KMS-11 (cell line): Measurements from ENCODE around the gene FAM131B.
A peak's percentile ranks its signal among the peaks of the same experiment; 100 is the strongest.

Experiments used
- H2AFZ ChIP-seq: fragments of 200-600 bp; sonication (generic); 2 replicates; pipeline ENCODE4 v1.6.1; 2016; ENCODE audit warnings: antibody characterized with exemption, mixed run types, low read depth
- H3K27ac ChIP-seq: fragments of 200-600 bp; sonication (generic); 2 replicates; pipeline ENCODE4 v1.6.1; 2016; ENCODE audit warnings: mild to moderate bottlenecking, mixed run types
- H3K27me3 ChIP-seq: fragments of 200-600 bp; sonication (generic); 2 replicates; pipeline ENCODE4 v1.6.1; 2017; ENCODE audit warnings: mild to moderate bottlenecking, low read depth, mixed run types, moderate library complexity; ENCODE audit not compliant: insufficient read depth
- H3K36me3 ChIP-seq: fragments of 200-600 bp; sonication (generic); 2 replicates; pipeline ENCODE4 v1.6.1; 2017; ENCODE audit warnings: mild to moderate bottlenecking, mixed run types; ENCODE audit not compliant: insufficient read depth
- H3K4me1 ChIP-seq: fragments of 200-600 bp; sonication (generic); 2 replicates; pipeline ENCODE4 v1.6.1; 2016; ENCODE audit warnings: mild to moderate bottlenecking, low read depth, mixed run types; ENCODE audit not compliant: poor library complexity, severe bottlenecking
- H3K4me2 ChIP-seq: fragments of 200-600 bp; sonication (generic); 2 replicates; pipeline ENCODE4 v1.7.0; 2016; ENCODE audit warnings: mild to moderate bottlenecking, mixed run types
- H3K4me3 ChIP-seq: fragments of 200-600 bp; sonication (generic); IDR thresholded peaks from 2 replicates; pipeline ENCODE4 v1.6.1; 2017; ENCODE audit warnings: low read depth, low read length, mixed read lengths; ENCODE audit not compliant: insufficient read depth
- H3K79me2 ChIP-seq: fragments of 200-600 bp; sonication (generic); 2 replicates; pipeline ENCODE4 v1.6.1; 2016; ENCODE audit warnings: low read depth, mixed run types; ENCODE audit not compliant: insufficient read depth
- H3K9ac ChIP-seq: fragments of 200-600 bp; sonication (generic); 2 replicates; pipeline ENCODE4 v1.6.1; 2016; ENCODE audit warnings: mild to moderate bottlenecking, mixed run types
- H4K20me1 ChIP-seq: fragments of 200-600 bp; sonication (generic); 2 replicates; pipeline ENCODE4 v1.6.1; 2016; ENCODE audit warnings: mild to moderate bottlenecking, mixed run types; ENCODE audit not compliant: insufficient read depth
- TF ChIP-seq, protein P1 (sequence below): fragments of 200-600 bp; sonication (generic); conservative IDR thresholded peaks from 2 replicates; pipeline ENCODE4 v1.6.1; 2017; ENCODE audit warnings: low read depth, mild to moderate bottlenecking, antibody characterized with exemption, low read length, moderate library complexity, mixed read lengths

The FAM131B gene

DNA sequence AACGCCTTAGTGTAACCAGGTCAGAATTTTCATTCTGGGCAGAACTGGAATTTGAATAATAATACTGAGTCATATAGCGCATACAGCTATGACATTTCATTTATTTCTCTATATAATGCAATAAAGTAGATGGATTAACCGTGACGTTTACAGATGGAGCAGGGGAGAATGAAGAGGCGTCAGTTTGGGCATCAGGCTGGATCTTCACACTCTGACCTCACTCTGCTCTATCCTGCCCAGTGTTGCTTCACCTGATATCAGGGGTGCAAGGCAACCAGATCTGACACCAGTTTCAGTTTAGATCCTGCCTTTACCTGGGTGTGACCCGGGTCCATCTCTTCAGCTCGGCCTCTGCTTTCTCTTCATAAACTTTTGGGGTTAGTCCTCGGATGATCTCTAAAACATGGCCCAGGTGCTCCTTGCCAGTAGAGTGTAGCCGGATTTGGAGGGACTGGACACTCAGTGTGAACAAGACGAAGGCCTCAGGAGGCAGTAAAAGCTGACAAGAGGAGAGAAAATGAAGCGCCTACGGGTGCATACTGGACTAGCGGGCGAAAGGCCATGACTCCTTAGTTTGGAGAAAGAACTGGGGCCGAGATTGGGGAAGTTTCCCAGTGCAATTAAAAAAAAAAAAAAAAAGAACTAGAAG, 17.2 kb upstream of the FAM131B start:
- no peak overlapping the region for H3K4me3 ChIP-seq
- peak overlapping the region; percentile 80; the same call in 1 of the 2 replicates for H3K9ac ChIP-seq
- H3K79me2 ChIP-seq: no peaks in the 10 kb centered on the region; the same call in 1 of the 2 replicates

DNA sequence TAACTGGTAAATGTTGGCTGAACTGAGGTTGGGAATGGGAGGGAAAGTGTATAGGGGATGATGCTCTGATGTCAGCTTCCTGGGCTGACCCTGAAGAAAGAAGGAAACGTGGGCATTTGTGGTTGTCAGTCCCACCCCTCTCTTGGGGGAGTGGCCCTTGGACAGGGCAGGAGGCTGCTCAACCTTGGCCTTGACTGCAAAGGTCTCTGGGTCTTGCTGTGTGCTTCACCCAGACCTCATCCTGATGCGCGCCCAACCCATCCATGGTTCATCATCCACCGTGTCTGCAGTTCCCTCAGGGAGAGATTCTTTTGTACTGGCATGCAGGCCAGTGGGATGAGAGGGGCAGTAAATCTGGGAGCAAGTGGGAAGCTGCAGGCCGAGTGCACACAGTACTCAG, 13.9 kb upstream of the FAM131B start:
- Histone ChIP-seq H3K36me3 (no peaks in the 10 kb centered on the region), H3K9ac (no peak overlapping the region), H3K79me2 (no peaks in the 10 kb centered on the region), H3K4me2 (no peak overlapping the region), H2AFZ (no peak overlapping the region), H4K20me1 (no peaks in the 10 kb centered on the region), H3K4me3 (no peak overlapping the region), H3K27ac (no peak overlapping the region), H3K27me3 (no peaks in the 10 kb centered on the region), H3K4me1 (peaks cover 12% of the 10 kb centered on the region)
- TF ChIP-seq, protein P1, sequence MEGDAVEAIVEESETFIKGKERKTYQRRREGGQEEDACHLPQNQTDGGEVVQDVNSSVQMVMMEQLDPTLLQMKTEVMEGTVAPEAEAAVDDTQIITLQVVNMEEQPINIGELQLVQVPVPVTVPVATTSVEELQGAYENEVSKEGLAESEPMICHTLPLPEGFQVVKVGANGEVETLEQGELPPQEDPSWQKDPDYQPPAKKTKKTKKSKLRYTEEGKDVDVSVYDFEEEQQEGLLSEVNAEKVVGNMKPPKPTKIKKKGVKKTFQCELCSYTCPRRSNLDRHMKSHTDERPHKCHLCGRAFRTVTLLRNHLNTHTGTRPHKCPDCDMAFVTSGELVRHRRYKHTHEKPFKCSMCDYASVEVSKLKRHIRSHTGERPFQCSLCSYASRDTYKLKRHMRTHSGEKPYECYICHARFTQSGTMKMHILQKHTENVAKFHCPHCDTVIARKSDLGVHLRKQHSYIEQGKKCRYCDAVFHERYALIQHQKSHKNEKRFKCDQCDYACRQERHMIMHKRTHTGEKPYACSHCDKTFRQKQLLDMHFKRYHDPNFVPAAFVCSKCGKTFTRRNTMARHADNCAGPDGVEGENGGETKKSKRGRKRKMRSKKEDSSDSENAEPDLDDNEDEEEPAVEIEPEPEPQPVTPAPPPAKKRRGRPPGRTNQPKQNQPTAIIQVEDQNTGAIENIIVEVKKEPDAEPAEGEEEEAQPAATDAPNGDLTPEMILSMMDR: no peak

More for the DNA sequence above, 17.2 kb upstream of the FAM131B start:
- no peak overlapping the region for H3K27ac ChIP-seq
- peak overlapping the region; percentile 54 for H3K4me2 ChIP-seq
- H3K36me3 ChIP-seq: no peaks in the 10 kb centered on the region
- H3K27me3 ChIP-seq: no peaks in the 10 kb centered on the region
- TF ChIP-seq, protein P1: no peak
- H2AFZ ChIP-seq: peak overlapping the region; percentile 99
- peaks cover 12% of the 10 kb centered on the region for H3K4me1 ChIP-seq
- H4K20me1 ChIP-seq: no peaks in the 10 kb centered on the region

DNA sequence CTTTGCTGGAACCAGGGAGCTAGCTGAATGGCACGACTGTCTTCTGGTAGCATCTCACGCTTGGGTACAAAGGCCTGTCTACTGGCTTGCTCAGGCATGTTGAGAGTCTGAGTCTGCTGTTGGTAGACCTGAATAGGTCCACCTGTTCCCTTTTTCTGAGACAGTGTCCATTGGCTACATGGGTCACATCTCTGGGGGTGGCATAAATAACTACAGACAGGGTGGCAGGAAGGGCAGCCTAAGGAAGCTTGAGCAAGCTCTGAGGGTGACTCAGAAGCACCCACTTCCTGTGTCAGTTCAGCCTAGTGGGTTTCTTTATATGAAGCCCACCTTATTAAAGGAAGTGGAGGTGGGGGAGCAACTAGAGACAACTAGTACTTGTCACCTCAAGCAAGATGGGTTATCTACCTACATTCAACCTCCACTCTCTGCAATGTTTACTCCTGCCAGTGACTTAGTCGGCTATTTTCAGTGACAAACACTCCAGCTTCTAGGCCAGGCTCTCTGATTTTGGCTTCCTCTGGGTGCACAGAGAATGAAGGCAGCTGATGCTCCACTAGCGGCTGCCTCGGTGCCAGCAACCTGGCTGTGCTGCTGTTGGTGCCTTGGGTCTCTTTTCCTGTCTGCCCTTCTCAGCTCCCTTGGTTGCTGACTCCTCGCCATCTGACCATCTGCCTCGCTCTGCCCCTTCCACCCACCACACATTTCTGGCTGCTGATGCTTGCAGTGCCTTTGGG, 13.0 kb upstream of the FAM131B start:
- Histone ChIP-seq H3K36me3 (no peaks in the 10 kb centered on the region), H3K4me1 (peaks cover 12% of the 10 kb centered on the region), H2AFZ (no peak overlapping the region), H3K9ac (no peak overlapping the region), H3K4me3 (no peak overlapping the region), H3K4me2 (no peak overlapping the region), H3K79me2 (no peaks in the 10 kb centered on the region), H4K20me1 (no peaks in the 10 kb centered on the region), H3K27ac (no peak overlapping the region), H3K27me3 (no peaks in the 10 kb centered on the region)
- TF ChIP-seq, protein P1: no peak

DNA sequence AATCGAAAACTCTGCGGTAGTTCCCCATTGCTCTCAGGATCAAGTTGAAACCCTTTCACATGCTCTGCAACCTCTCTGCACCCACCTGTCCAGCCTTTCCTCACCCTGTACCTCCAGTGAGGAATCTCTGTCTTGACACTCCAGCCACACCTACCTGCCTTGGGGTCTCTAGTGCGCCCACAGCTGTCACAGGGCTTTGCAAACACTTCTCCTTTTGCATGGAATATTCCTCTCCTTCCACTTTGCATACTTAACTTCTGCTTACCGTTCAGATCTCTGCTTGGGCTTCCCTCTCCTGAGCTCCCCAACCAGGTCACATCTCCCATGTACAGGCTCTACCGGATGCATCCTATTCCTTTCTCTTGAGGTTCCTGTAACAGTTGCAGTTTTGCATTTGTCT, 12.0 kb upstream of the FAM131B start:
- H3K27ac ChIP-seq: no peak overlapping the region
- H4K20me1 ChIP-seq: no peaks in the 10 kb centered on the region
- H3K9ac ChIP-seq: no peak overlapping the region
- TF ChIP-seq, protein P1: no peak
- no peak overlapping the region for H3K4me2 ChIP-seq
- H3K79me2 ChIP-seq: no peaks in the 10 kb centered on the region
- H3K27me3 ChIP-seq: no peaks in the 10 kb centered on the region
- H2AFZ ChIP-seq: no peak overlapping the region
- H3K4me1 ChIP-seq: peaks cover 8% of the 10 kb centered on the region
- H3K4me3 ChIP-seq: no peak overlapping the region
- no peaks in the 10 kb centered on the region for H3K36me3 ChIP-seq
